ENCODE measurements around the gene TPBGL. TPM values are rescaled to one million over a fixed set of nuclear protein-coding genes. Genes with fewer than 3 reads are reported as not detected.

TPBGL gene
- total RNA-seq, 3 donors from 2014 or later, result 0.33 TPM; not detected in 2

- no peak for DNase-seq (ENCODE audit: low spot score in 2 of 2)
- Histone ChIP-seq H3K4me3 (no peak overlapping the region), H3K36me3 (no peaks in the 10 kb centered on the region), H3K4me1 (peaks cover 0 to 4% of the 10 kb centered on the region in 2 donors), H3K27me3 (no peaks in the 10 kb centered on the region), H3K27ac (no peak overlapping the region), H3K9me3 (no peaks in the 10 kb centered on the region)
- intact Hi-C loops (cut with DNase I; ENCODE audit: low total_unique reads), result no loop called here
- TF ChIP-seq POLR2A (IDR thresholded peaks at IDR 0.05), result no peak
These were observed 3.5 kb upstream of the TPBGL start for GRCh38 chr11:75237050-75237449.

- TF ChIP-seq POLR2AphosphoS5 (IDR thresholded peaks at IDR 0.05), result no peak
- TF ChIP-seq POLR2A (IDR thresholded peaks at IDR 0.05), result no peak
- TF ChIP-seq CTCF (IDR thresholded peaks at IDR 0.05), result no peak
- peaks cover 0 to 12% of the 10 kb centered on the region in 2 donors for H3K27me3 ChIP-seq
- intact Hi-C loops (cut with DNase I; ENCODE audit: low total_unique reads), result no loop called here
These were observed 1.8 kb upstream of the TPBGL start for GRCh38 chr11:75238595-75239440.

GRCh38 chr11:75239531-75240290 lies 863 bp upstream of the TPBGL start:
- intact Hi-C loops (cut with DNase I; ENCODE audit: low total_unique reads), result loop anchor here (10.0 kb wide), 1 partner anchor 95 kb away; no protein-coding TSS in a partner anchor

More at GRCh38 chr11:75238595-75239440, 1.8 kb upstream of the TPBGL start:
- Histone ChIP-seq H3K4me1 (peaks cover 0 to 4% of the 10 kb centered on the region in 2 donors), H3K36me3 (no peaks in the 10 kb centered on the region), H3K4me3 (no peak overlapping the region), H3K9me3 (no peaks in the 10 kb centered on the region), H3K27ac (no peak overlapping the region)
- DNase-seq (ENCODE audit: low spot score in 2 of 2), result no peak

GRCh38 chr11:75241036-75241905 lies 697 bp downstream of the TPBGL start:
- H3K4me1 ChIP-seq, result peaks cover 0 to 4% of the 10 kb centered on the region in 2 donors
- no peaks in the 10 kb centered on the region for H3K36me3 ChIP-seq
- H3K27ac ChIP-seq, result no peak overlapping the region
- peak overlapping the region; percentile 25 to 77 (median 53) for H3K4me3 ChIP-seq
- DNase-seq (ENCODE audit: low spot score in 2 of 2), result peak; percentile 61 to 76
- no peaks in the 10 kb centered on the region for H3K9me3 ChIP-seq
- intact Hi-C loops (cut with DNase I; ENCODE audit: low total_unique reads), result loop anchor here (10.0 kb wide), 1 partner anchor 96 kb away; no protein-coding TSS in a partner anchor
- TF ChIP-seq CTCF (IDR thresholded peaks at IDR 0.05) (peak in 1 of 3 donors; percentile 95), POLR2AphosphoS5 (IDR thresholded peaks at IDR 0.05) (no peak), POLR2A (IDR thresholded peaks at IDR 0.05) (no peak)
- H3K27me3 ChIP-seq, result peaks cover 0 to 12% of the 10 kb centered on the region in 2 donors

More at GRCh38 chr11:75239531-75240290, 863 bp upstream of the TPBGL start:
- H3K4me1 ChIP-seq, result peaks cover 0 to 4% of the 10 kb centered on the region in 2 donors
- no peak overlapping the region for H3K27ac ChIP-seq
- H3K9me3 ChIP-seq, result no peaks in the 10 kb centered on the region
- H3K4me3 ChIP-seq, result no peak overlapping the region
- H3K27me3 ChIP-seq, result peaks cover 0 to 12% of the 10 kb centered on the region in 2 donors
- DNase-seq (ENCODE audit: low spot score in 2 of 2), result no peak
- no peaks in the 10 kb centered on the region for H3K36me3 ChIP-seq
- TF ChIP-seq CTCF (IDR thresholded peaks at IDR 0.05) (no peak), POLR2AphosphoS5 (IDR thresholded peaks at IDR 0.05) (no peak), POLR2A (IDR thresholded peaks at IDR 0.05) (no peak)
